Loucy (cell line): Measurements from ENCODE around the gene MKLN1.
A peak's percentile ranks its signal among the peaks of the same experiment; 100 is the strongest.

Experiments used
- EZH2phosphoT487 ChIP-seq: fragments of 200-600 bp; IDR thresholded peaks from 2 replicates; pipeline ENCODE4 v1.6.1; 2018; ENCODE audit warnings: antibody characterized with exemption, mild to moderate bottlenecking, moderate library complexity, borderline replicate concordance
- TF ChIP-seq, protein P1 (sequence below): fragments of 200-600 bp; sonication (generic); conservative IDR thresholded peaks from 2 replicates; pipeline ENCODE4 v1.5.1; 2014; ENCODE audit warnings: mild to moderate bottlenecking, antibody characterized with exemption, low read length

DNA sequence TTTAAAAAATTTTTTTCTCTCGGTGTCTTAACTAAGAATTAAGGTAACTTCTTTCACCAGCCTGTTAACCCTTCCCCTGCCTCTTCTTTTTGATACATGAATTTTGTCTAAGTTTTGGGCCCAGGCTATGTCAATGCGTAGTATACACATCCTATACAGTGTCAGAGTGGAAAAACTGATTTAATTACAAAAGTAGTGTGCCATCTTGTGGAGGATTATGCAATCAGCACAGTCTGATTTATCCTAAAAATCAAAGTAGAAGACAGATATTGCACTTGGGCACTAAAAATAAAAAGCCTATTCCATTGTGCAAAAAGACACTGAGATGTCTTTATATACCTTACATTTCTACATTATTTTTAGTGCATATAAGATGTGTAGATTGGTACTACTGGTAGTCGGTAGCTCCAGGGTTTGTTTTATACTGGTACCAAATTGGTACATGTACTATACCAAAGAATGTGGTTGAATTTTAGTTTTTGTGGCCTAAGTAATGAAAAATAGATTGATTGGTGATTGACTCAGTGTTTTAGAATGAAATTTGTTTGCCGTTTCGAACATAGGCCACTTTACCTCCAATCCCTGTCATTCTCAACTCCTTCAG, 96.6 kb downstream of the MKLN1 start:
- TF ChIP-seq, protein P1, sequence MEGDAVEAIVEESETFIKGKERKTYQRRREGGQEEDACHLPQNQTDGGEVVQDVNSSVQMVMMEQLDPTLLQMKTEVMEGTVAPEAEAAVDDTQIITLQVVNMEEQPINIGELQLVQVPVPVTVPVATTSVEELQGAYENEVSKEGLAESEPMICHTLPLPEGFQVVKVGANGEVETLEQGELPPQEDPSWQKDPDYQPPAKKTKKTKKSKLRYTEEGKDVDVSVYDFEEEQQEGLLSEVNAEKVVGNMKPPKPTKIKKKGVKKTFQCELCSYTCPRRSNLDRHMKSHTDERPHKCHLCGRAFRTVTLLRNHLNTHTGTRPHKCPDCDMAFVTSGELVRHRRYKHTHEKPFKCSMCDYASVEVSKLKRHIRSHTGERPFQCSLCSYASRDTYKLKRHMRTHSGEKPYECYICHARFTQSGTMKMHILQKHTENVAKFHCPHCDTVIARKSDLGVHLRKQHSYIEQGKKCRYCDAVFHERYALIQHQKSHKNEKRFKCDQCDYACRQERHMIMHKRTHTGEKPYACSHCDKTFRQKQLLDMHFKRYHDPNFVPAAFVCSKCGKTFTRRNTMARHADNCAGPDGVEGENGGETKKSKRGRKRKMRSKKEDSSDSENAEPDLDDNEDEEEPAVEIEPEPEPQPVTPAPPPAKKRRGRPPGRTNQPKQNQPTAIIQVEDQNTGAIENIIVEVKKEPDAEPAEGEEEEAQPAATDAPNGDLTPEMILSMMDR: peak; percentile 77
- no peak for TF ChIP-seq EZH2phosphoT487
